Measurements from ENCODE around the gene ATP10D. TPM values are rescaled to one million over a fixed set of nuclear protein-coding genes. Genes with fewer than 3 reads are reported as not detected.

The ATP10D gene
- total and polyA plus RNA-seq, 2 donors (not counting 3 experiments of a cell fraction or from before 2014, with no cell fraction given), result 34.1 to 40.2 TPM

- no peaks in the 10 kb centered on the region for H3K9me3 ChIP-seq (replicated peaks; ENCODE audit: control insufficient read depth, insufficient read depth, low read length)
- no peak overlapping the region for H3K27ac ChIP-seq (ENCODE audit: insufficient read depth, low read depth, low read length)
- no peak for FAIRE-seq
- BruUV-seq (replicated peaks), result no TSS peak
- no peak overlapping the region for H3K4me2 ChIP-seq (ENCODE audit: insufficient read depth, low read length)
- H3K9ac ChIP-seq (replicated peaks; ENCODE audit: extremely low read depth, insufficient read depth, low read length), result no peak overlapping the region
- H3K4me1 ChIP-seq (ENCODE audit: control insufficient read depth, extremely low read depth, insufficient read depth, low read length), result peaks cover 16% of the 10 kb centered on the region
- H3K36me3 ChIP-seq (ENCODE audit: control insufficient read depth in 2 of 2, extremely low read depth in 1 of 2, insufficient read depth in 2 of 2, low read length in 2 of 2), result peaks cover 5 to 6% of the 10 kb centered on the region in 2 experiments
- TF ChIP-seq JUN (IDR thresholded peaks at IDR 0.05; ENCODE audit: borderline replicate concordance, insufficient read depth, insufficient read length, low read depth) (no peak), MYC (IDR thresholded peaks at IDR 0.05; ENCODE audit: low read depth, low read length) (no peak), POLR2A (IDR thresholded peaks at IDR 0.05; ENCODE audit: low read depth, low read length) (no peak), FOS (IDR thresholded peaks at IDR 0.05; ENCODE audit: borderline replicate concordance, insufficient read depth, low read length) (no peak), CTCF (IDR thresholded peaks at IDR 0.05; ENCODE audit: extremely low read depth in 1 of 2, insufficient read depth in 1 of 2, low read depth in 1 of 2, low read length in 2 of 2) (no peak)
- no peaks in the 10 kb centered on the region for H3K9me1 ChIP-seq (replicated peaks; ENCODE audit: control insufficient read depth, extremely low read depth, insufficient read depth, low read length)
- dilution Hi-C loops (cut with MboI; ENCODE audit: extremely low pct_ligation_motif_present, low sequenced_read_pairs) (no loop called here), intact Hi-C loops (cut with micrococcal nuclease) (loop anchor here (5.0 kb wide), 1 partner anchor 92 kb away; the partner anchor contains the start of gene ATP10D)
- peak; percentile 3 for DNase-seq (ENCODE audit: low read depth, low spot score)
- H3K79me2 ChIP-seq (ENCODE audit: control insufficient read depth, insufficient read depth, low read length), result no peaks in the 10 kb centered on the region
- H4K20me1 ChIP-seq (replicated peaks; ENCODE audit: control insufficient read depth, extremely low read depth, insufficient read depth, low read length), result no peaks in the 10 kb centered on the region
- H3K27me3 ChIP-seq (ENCODE audit: control insufficient read depth in 2 of 2, insufficient read depth in 2 of 2, low read length in 2 of 2), result no peaks in the 10 kb centered on the region
- ChIA-PET POLR2A (no interaction called here), CTCF (no interaction called here)
- H2AFZ ChIP-seq (ENCODE audit: low read depth, low read length), result no peak overlapping the region
- no peak overlapping the region for H3K4me3 ChIP-seq (replicated peaks in 1 of 3; ENCODE audit: insufficient read depth in 1 of 3, low read depth in 1 of 3, low read length in 3 of 3)
Measured at GRCh38 chr4:47579235-47579634, 94.2 kb downstream of the ATP10D start.

DNA sequence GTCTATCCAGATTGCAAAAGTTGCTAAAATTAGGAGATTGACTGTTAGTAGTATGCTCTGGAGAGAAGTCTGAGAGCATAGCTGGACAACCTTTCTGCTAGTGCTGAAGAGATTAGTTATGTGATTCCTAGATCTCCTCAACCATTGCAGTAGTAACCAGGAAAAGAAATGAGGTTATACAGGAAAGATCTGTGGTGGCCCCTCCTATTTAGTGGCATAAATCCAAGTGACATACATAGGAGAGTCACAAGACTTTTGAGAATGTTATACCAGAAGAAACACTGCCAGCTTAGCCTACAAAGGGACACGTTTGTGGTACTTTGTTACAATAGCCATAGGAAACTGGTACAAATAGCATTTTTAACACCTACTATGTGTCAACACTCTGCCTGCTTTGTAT lies 105.2 kb downstream of the ATP10D start:
- no peaks in the 10 kb centered on the region for H3K79me2 ChIP-seq (ENCODE audit: control insufficient read depth, insufficient read depth, low read length)
- DNase-seq (ENCODE audit: low read depth, low spot score), result no peak
- H3K4me1 ChIP-seq (ENCODE audit: control insufficient read depth, extremely low read depth, insufficient read depth, low read length), result no peaks in the 10 kb centered on the region
- H3K27ac ChIP-seq (ENCODE audit: insufficient read depth, low read depth, low read length), result no peak overlapping the region
- dilution Hi-C loops (cut with MboI; ENCODE audit: extremely low pct_ligation_motif_present, low sequenced_read_pairs) (no loop called here), intact Hi-C loops (cut with micrococcal nuclease) (no loop called here)
- ChIA-PET CTCF (no interaction called here), POLR2A (no interaction called here)
- H3K9me1 ChIP-seq (replicated peaks; ENCODE audit: control insufficient read depth, extremely low read depth, insufficient read depth, low read length), result no peaks in the 10 kb centered on the region
- H2AFZ ChIP-seq (ENCODE audit: low read depth, low read length), result no peak overlapping the region
- no peak overlapping the region for H3K4me3 ChIP-seq (replicated peaks in 1 of 3; ENCODE audit: insufficient read depth in 1 of 3, low read depth in 1 of 3, low read length in 3 of 3)
- no peaks in the 10 kb centered on the region for H4K20me1 ChIP-seq (replicated peaks; ENCODE audit: control insufficient read depth, extremely low read depth, insufficient read depth, low read length)
- no TSS peak for BruUV-seq (replicated peaks)
- no peak for TF ChIP-seq MAX (IDR thresholded peaks at IDR 0.05; ENCODE audit: insufficient read depth, insufficient read length)
- TF ChIP-seq POLR2A (IDR thresholded peaks at IDR 0.05; ENCODE audit: low read depth, low read length), result no peak
- no peak for TF ChIP-seq MYC (IDR thresholded peaks at IDR 0.05; ENCODE audit: low read depth, low read length)
- peaks cover 0 to 8% of the 10 kb centered on the region in 2 experiments for H3K36me3 ChIP-seq (ENCODE audit: control insufficient read depth in 2 of 2, extremely low read depth in 1 of 2, insufficient read depth in 2 of 2, low read length in 2 of 2)
- no peak for FAIRE-seq
- no peaks in the 10 kb centered on the region for H3K9me3 ChIP-seq (replicated peaks; ENCODE audit: control insufficient read depth, insufficient read depth, low read length)
- no peaks in the 10 kb centered on the region for H3K27me3 ChIP-seq (ENCODE audit: control insufficient read depth in 2 of 2, insufficient read depth in 2 of 2, low read length in 2 of 2)
- no peak overlapping the region for H3K9ac ChIP-seq (replicated peaks; ENCODE audit: extremely low read depth, insufficient read depth, low read length)
- H3K4me2 ChIP-seq (ENCODE audit: insufficient read depth, low read length), result no peak overlapping the region
